T-helper 2 cell (primary cell): Measurements from ENCODE around the gene OSBPL1A.
A peak's percentile ranks its signal among the peaks of the same experiment; 100 is the strongest.

Experiments used
- DNase-seq, 5 experiments: peaks; one replicate each; pipeline versions ENCODE4 v3.0.0 to v3.0.0-alpha.2; 2012 to 2022

Gene OSBPL1A

GRCh38 chr18:24333084-24333483 lies 64.5 kb downstream of the OSBPL1A start:
- no peak for DNase-seq

DNA sequence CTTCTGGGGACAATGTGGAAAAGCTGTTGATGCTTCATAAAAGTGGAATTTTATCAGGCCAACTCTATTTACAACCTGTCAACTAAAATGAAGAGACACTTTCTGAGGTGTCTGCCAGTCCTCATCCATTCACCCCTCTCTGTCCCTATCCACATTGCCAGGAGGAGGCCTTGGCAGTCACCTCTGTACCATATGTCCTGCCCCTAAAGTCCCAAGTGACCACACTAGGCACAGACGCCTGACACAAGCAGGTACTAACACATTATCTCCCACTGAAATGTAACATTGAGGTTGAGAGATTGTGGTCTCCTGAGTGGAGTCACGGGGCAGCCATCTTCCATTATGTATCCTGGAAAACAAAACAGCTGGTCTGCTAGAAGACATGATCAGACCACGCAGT lies 71.4 kb downstream of the OSBPL1A start:
- no peak for DNase-seq

DNA sequence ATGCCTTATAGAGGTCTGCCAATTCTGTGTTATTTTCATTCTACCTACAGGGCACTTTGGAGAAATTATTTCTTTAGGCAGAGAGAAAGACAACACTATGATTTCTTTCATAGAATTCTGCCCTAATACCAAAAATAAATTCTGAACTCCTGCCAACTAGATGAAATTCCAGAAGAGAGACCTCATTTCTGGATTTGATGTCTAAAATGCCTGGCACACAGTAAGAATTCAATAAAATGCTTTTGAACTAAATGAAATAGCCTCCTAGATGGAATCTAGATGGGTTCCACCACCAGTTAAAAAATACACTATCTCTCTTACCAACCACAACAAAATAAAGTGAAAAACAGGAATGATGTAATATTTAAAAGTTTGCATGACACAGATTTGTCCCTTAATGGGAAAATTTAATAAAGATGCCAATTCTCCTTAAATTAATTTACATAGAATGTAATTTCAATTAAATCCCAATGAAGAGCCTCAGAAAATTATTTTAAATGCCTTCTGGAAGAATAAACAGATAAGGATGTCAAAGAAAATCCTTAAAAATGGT lies 75.0 kb downstream of the OSBPL1A start:
- DNase-seq = no peak

GRCh38 chr18:24321071-24321470 lies 76.6 kb downstream of the OSBPL1A start:
- DNase-seq = no peak

- DNase-seq = no peak
These were observed 77.9 kb downstream of the OSBPL1A start for GRCh38 chr18:24319757-24320156.

- DNase-seq = peak in 1 of 5 experiments; percentile 14
These were observed 80.3 kb downstream of the OSBPL1A start for GRCh38 chr18:24317370-24317769.

- DNase-seq = peak in 1 of 5 experiments; percentile 5
These were observed 82.5 kb downstream of the OSBPL1A start for GRCh38 chr18:24315170-24315569.

- DNase-seq = no peak
These were observed 91.4 kb downstream of the OSBPL1A start for GRCh38 chr18:24306201-24306600.

DNA sequence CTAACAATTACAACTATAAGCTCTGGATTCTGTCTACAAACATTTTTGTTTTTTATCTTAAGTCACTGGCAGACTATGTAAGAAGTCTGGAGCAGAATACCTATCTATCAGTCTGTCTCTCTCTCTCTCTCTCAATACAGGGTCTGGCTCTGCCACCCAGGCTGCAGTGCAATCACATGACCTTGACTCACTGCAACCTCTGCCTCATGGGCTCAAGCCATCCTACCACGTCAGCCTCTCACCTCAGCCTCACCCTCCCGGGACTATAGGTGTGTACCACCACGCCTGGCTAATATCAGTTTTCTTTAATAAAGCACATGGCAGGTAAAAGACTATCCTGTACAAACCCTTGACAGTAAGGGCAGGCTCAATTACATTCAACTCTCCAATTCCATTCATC lies 96.9 kb downstream of the OSBPL1A start:
- DNase-seq = no peak

- no peak for DNase-seq
These were observed 101.3 kb downstream of the OSBPL1A start for GRCh38 chr18:24296276-24296675.

GRCh38 chr18:24293254-24293653 lies 104.4 kb downstream of the OSBPL1A start:
- DNase-seq = no peak

DNA sequence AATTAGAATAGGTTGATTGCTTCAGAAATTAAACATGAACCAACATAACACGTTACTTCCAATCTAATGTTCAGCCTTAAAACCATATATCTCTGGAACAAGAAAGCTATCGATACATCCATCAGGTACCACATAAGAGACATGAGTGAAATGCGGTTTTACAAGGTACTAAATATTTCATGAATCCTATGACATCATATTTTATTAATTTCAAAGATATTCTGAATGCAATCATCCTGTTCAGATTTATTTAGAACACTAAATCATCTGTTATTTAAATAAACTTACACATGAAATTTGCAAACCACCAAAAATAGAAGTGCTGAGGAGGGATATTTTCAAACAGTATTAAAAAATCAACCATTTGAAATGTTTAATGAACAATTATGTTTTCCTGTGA lies 119.0 kb downstream of the OSBPL1A start:
- DNase-seq = no peak

DNA sequence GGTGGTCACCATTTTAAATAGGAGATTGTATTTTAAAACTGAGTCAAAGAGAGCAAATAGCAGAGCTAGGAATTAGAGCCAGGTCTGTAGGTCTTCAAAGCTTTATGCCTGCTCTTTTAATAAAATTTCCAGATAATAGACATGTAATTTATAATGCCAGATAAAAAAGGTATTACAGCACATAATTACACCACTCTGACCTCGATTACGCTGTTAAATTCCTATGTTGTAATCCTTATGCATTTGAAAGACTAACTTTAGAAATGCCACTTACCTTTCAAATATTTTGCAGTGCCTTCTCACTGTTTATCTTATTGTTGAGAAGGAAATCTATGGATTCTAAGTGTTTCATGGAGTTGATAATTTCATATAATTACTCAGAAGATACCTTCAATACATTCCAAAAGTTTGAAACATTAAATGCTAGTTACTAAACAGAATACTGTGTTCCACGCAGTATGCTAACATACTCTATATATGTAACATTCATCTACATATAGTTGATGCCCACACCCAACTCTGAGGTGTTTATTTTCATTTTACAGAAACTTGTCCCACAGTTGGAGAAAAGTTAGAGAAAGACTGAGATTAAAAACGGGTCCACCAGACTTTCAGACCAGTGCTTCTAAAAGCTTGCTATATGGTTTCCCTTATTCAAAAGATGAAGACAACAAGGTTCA lies 120.0 kb downstream of the OSBPL1A start:
- no peak for DNase-seq

GRCh38 chr18:24276994-24277393 lies 120.6 kb downstream of the OSBPL1A start:
- DNase-seq = no peak

DNA sequence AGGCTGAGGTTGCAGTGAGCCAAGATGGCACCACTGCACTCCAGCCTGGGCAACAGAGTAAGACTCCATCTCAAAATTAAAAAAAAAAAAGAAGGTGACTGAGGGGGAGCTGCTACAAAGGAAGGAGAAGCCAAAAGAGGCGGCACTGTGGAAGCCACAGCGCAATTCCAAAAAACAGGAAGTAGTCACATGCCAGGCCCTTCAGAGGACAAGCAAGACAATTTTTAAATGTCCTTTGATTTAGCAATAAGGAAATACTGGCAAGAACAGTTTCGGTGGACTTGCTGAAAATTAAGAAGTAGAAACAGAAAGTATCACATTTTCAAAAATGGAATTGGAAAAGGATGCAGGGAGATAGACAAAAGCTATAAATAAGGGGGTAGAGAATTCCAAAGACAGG lies 122.8 kb downstream of the OSBPL1A start:
- DNase-seq = no peak

DNA sequence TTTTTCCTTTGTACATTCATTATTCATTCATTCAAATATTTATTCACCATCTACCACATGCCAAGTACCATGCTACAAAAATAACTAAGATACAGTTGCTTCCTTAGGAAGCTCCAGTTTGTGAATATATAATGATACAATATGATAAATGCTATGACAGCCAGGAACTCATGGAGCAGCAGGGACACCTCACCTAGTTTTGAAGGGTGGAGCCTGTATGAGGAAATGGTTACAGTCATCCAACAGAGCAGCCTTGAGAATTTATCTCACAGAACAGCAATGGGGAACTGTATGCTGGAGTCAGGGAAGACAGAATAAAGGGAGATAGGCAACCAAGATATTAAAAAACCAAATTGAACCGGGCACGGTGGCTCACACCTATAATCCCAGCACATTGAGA lies 124.0 kb downstream of the OSBPL1A start:
- no peak for DNase-seq

GRCh38 chr18:24272229-24272525 lies 125.4 kb downstream of the OSBPL1A start:
- no peak for DNase-seq

- peak in 1 of 5 experiments; percentile 50 for DNase-seq
These were observed 126.0 kb downstream of the OSBPL1A start for GRCh38 chr18:24271381-24272228.

GRCh38 chr18:24270937-24271380 lies 126.7 kb downstream of the OSBPL1A start:
- no peak for DNase-seq

DNA sequence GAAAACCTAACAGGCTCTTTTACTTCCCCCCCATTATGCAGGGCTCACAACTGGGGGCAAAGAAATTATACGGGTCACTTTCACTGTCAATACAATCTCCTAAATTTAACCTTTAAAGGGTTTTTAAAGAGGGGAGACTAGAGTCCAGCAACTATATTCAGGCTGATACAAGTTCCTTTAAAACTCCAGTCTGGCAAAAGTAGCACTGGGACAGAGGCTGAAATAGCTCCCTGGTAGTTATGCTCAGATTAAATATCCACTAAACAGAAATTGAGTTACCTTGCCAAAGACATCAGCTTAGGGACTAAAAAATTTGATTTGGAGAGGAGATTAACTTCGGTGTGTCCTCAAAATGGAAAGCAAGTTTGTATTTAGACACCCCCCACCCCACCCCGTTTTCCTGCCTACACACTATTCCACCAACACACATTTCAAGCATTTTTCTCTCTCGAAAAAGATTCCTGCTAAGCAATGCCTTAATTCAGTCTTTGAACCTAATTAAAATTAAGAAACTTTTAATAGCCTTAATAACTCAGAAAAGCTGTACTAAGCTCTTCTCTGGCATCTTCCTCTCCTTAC lies 127.2 kb downstream of the OSBPL1A start:
- no peak for DNase-seq

GRCh38 chr18:24268784-24269550 lies 128.7 kb downstream of the OSBPL1A start:
- no peak for DNase-seq

DNA sequence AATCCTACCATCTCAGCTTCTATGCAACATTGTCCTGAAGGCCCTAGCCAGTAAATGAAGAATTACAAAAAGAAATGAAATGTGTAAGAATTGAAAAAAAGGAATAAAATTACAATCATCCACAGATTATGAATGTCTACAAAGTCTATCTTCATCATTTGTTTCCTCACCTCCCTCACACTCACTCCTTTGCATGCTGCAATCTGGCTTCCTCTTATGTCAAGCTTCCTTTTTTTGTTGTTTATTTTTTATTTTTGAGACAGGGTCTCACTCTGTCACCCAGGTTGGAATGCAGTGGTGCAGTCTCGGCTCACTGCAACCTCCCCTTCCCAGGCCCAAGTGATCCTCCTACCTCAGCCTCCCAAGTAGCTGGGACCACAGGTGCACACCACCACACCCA lies 129.7 kb downstream of the OSBPL1A start:
- no peak for DNase-seq

DNA sequence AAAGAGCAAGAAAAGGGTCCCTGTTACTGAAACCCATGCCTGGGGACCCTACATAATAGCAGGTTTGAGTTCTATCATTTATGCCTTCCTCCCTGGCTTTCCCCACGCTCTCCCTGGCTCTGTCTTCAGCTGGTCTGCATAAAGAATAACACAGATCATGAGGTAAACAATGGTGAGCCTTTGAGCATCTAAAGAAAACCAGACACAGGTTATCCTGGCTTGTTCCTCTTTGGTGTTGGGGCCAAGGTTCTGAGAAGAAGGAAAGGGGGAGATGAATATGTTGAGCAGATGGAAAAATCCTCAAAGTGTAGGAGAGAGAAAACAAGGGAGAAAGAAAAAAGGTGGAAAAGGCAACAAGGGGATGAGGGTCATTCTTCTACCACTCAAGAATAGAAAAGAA lies 131.5 kb downstream of the OSBPL1A start:
- DNase-seq = no peak
